HFFc6 (cell line): ENCODE measurements around the gene ZCCHC7. TPM values are rescaled to one million over a fixed set of nuclear protein-coding genes. Genes with fewer than 3 reads are reported as not detected.

Source experiments
- DNase-seq: peaks from one replicate; pipeline ENCODE4 v3.0.0-alpha.2; 2018
- H3K27ac Mint-ChIP-seq: 2 replicates; pipeline ENCODE4 v1.8.0; 2020; ENCODE audit warnings: mild to moderate bottlenecking, mixed read lengths
- H3K27me3 Mint-ChIP-seq: 2 replicates; pipeline ENCODE4 v1.8.0; 2021; ENCODE audit warnings: mild to moderate bottlenecking, moderate library complexity, mixed read lengths; ENCODE audit not compliant: insufficient read depth
- H3K36me3 Mint-ChIP-seq: 2 replicates; pipeline ENCODE4 v1.8.0; 2021; ENCODE audit warnings: low read depth, mixed read lengths
- H3K4me1 Mint-ChIP-seq: 2 replicates; pipeline ENCODE4 v1.8.0; 2020; ENCODE audit warnings: low read depth, mixed read lengths
- H3K4me3 Mint-ChIP-seq: 2 replicates; pipeline ENCODE4 v1.8.0; 2020; ENCODE audit warnings: mild to moderate bottlenecking, moderate library complexity, mixed read lengths
- H3K9me3 Mint-ChIP-seq: 2 replicates; pipeline ENCODE4 v1.8.0; 2020; ENCODE audit warnings: mild to moderate bottlenecking, mixed read lengths
- total RNA-seq, 6 experiments: library from RNA; stranded (reverse); fragmentation: NEBNext Ultra II Directional; extraction: Animal tissue kit (Norgen Biotek cat#: 25700); gene quantifications; 2 replicates in 1 of 6; 3 replicates in 5 of 6; pipeline ENCODE4 v1.2.3, GENCODE V29; 2021
- TF ChIP-seq, protein P1 (sequence below): fragments of 200-600 bp; sonication (generic); IDR thresholded peaks from 2 replicates; pipeline ENCODE4 v1.5.0; 2021; ENCODE audit warnings: antibody characterized with exemption, mild to moderate bottlenecking

Gene ZCCHC7
- total RNA-seq, 6 experiments from 2014 or later = 18.5 to 22.9 (median 18.8) TPM

- no peak overlapping the region for H3K4me3 Mint-ChIP-seq
- H3K9me3 Mint-ChIP-seq = no peaks in the 10 kb centered on the region
- H3K36me3 Mint-ChIP-seq = no peaks in the 10 kb centered on the region
- H3K4me1 Mint-ChIP-seq = peaks cover 27% of the 10 kb centered on the region
- TF ChIP-seq, protein P1, sequence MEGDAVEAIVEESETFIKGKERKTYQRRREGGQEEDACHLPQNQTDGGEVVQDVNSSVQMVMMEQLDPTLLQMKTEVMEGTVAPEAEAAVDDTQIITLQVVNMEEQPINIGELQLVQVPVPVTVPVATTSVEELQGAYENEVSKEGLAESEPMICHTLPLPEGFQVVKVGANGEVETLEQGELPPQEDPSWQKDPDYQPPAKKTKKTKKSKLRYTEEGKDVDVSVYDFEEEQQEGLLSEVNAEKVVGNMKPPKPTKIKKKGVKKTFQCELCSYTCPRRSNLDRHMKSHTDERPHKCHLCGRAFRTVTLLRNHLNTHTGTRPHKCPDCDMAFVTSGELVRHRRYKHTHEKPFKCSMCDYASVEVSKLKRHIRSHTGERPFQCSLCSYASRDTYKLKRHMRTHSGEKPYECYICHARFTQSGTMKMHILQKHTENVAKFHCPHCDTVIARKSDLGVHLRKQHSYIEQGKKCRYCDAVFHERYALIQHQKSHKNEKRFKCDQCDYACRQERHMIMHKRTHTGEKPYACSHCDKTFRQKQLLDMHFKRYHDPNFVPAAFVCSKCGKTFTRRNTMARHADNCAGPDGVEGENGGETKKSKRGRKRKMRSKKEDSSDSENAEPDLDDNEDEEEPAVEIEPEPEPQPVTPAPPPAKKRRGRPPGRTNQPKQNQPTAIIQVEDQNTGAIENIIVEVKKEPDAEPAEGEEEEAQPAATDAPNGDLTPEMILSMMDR = no peak
- no peaks in the 10 kb centered on the region for H3K27me3 Mint-ChIP-seq
- no peak overlapping the region for H3K27ac Mint-ChIP-seq
- no peak for DNase-seq
Observed at GRCh38 chr9:37126214-37126788, 5.9 kb downstream of the ZCCHC7 start.

DNA sequence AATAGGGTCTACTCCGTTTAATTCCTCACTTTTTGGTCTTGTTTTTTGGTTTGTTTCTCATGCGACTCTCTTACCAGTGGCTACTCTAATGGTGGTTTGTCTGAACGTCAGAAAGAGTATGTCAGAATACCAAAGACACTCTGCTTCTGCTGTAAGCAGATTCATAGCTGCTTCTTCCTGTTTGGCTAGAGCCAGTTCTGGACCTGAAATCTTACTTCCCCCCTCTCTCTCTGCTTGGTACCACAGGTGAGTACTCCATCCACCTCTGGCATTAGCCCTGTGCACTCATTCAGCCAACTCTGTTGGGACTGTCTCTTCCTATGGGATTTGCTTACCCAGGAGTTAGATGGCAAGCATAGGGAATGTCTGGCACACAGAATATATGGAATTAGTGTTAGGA, 6.6 kb downstream of the ZCCHC7 start:
- TF ChIP-seq, protein P1 = no peak
- Mint-ChIP-seq H3K27ac (no peak overlapping the region), H3K9me3 (no peaks in the 10 kb centered on the region), H3K27me3 (no peaks in the 10 kb centered on the region), H3K4me3 (no peak overlapping the region), H3K36me3 (no peaks in the 10 kb centered on the region), H3K4me1 (peaks cover 21% of the 10 kb centered on the region)
- no peak for DNase-seq

DNA sequence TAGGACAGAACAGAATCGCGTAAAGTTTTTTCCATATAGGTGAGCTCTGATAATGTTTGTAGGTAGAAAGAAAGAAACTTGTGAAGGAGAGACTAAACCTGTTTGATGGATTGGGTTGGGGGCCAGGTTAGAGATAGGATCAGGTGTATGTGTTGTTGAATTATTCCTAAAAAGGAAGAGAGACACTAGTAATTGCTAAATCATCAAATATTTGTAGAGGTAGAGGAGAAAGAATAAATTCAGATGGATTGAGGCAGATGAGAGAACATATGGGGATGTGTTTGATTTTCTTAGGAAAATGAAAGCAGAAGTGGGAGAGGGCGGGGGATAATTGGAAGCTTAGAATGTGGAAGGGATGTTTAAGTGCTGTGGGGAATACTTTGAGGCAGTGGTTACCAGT, 7.7 kb downstream of the ZCCHC7 start:
- Mint-ChIP-seq H3K4me1 (peaks cover 12% of the 10 kb centered on the region; the same call in 1 of the 2 replicates), H3K4me3 (no peak overlapping the region), H3K9me3 (no peaks in the 10 kb centered on the region), H3K27me3 (no peaks in the 10 kb centered on the region), H3K27ac (no peak overlapping the region), H3K36me3 (peaks cover 6% of the 10 kb centered on the region)
- TF ChIP-seq, protein P1 = no peak
- no peak for DNase-seq

DNA sequence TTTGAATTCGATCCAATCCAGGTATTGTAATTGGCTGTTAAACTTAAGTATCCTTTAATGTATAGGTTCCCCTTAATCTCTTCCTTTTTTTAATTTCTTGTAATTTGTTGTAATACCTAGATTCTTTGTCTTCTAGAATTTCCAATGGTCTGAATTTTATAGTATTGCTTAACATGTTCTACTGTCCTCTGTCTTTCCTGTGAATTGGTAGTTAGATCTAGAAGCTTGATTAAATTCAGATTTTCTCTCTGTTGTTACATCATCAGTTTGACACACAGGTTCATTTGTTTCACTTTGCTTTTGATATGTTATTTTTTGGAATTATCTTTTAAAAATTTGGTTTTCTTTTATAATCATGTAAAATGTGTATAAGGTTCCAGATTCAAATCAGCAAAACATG, 13.8 kb downstream of the ZCCHC7 start:
- H3K27me3 Mint-ChIP-seq = no peaks in the 10 kb centered on the region
- no peak overlapping the region for H3K4me3 Mint-ChIP-seq
- TF ChIP-seq, protein P1 = no peak
- no peak overlapping the region for H3K27ac Mint-ChIP-seq
- H3K4me1 Mint-ChIP-seq = peaks cover 17% of the 10 kb centered on the region
- DNase-seq = no peak
- H3K9me3 Mint-ChIP-seq = no peaks in the 10 kb centered on the region
- peaks cover 24% of the 10 kb centered on the region for H3K36me3 Mint-ChIP-seq

GRCh38 chr9:37141015-37141414, 20.6 kb downstream of the ZCCHC7 start:
- peaks cover 26% of the 10 kb centered on the region for H3K4me1 Mint-ChIP-seq
- H3K4me3 Mint-ChIP-seq = no peak overlapping the region
- H3K27me3 Mint-ChIP-seq = no peaks in the 10 kb centered on the region
- H3K27ac Mint-ChIP-seq = no peak overlapping the region
- H3K36me3 Mint-ChIP-seq = peaks cover 10% of the 10 kb centered on the region
- no peak for DNase-seq
- TF ChIP-seq, protein P1 = no peak
- no peaks in the 10 kb centered on the region for H3K9me3 Mint-ChIP-seq
